Omental fat pad (tissue), 4 donors: ENCODE data around the gene TRAFD1. TPM values are rescaled to one million over a fixed set of nuclear protein-coding genes. Genes with fewer than 3 reads are reported as not detected.

Experiments used
- ATAC-seq: fragments of 150-250 bp; one replicate; pipeline ENCODE4 v1.9.1; 2016; ENCODE audit warnings: mild to moderate bottlenecking, moderate library complexity; ENCODE audit not compliant: low FRiP score
- DNase-seq: peaks from one replicate; pipeline ENCODE4 v3.0.0-alpha.2; 2019; ENCODE audit warnings: low spot score
- CTCF ChIP-seq, 3 donors: fragments of 450-650 bp; IDR thresholded peaks; one replicate each; pipeline ENCODE4 v1.5.1; 2016 to 2017; ENCODE audit warnings: antibody characterized with exemption in 3 of 3, mild to moderate bottlenecking in 3 of 3, moderate library complexity in 2 of 3
- total RNA-seq, 4 donors: library from RNA; depleted of rRNA; stranded (reverse); fragments of >200 nt; gene quantifications; one replicate each; pipeline ENCODE4 v1.1.0, GENCODE V29; 2016

TRAFD1 gene
- total RNA-seq, 4 donors from 2014 or later = 25.1 to 44.3 (median 29.8) TPM

DNA sequence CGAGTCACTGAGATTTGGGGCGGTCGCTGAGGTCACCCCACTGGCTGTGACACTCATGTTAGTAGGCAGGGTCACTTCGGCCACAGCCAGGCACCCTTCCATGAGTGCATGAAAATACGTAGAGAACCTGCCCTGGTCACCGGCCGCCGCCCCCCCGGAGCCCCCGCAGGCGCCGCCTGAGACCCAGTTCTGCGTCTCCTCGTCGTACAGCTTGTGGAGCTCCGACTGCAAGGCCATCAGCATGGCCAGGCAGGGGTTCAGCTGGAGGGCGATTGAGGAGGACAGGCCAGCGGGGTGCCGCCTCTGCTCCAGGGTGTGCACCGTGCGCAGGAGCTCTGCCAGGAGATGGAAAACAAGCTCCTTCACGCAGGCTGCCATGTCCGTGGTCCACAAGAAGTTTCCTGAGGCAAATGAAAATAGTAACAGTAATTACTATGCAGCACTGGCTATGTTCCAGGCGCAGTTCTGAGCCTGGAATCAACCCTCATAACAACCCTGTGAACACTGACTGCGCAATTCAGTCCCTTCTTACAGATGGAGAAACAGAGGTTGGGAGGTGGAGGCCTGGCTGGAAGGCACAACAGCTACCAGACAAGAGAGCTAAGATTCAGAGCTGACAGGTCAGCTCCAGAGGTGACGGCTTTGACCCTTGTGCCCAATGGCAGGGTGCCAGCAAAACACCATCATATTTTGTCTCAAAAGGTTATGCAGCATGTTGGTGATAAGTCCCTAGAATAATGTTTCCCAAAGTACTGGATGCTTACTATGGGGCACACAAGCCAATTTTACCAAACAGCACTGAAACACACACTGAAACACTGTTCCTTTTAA lies 59.9 kb downstream of the TRAFD1 start:
- DNase-seq (no peak), ATAC-seq (no peak)
- no peak for TF ChIP-seq CTCF (IDR thresholded peaks at IDR 0.05)

DNA sequence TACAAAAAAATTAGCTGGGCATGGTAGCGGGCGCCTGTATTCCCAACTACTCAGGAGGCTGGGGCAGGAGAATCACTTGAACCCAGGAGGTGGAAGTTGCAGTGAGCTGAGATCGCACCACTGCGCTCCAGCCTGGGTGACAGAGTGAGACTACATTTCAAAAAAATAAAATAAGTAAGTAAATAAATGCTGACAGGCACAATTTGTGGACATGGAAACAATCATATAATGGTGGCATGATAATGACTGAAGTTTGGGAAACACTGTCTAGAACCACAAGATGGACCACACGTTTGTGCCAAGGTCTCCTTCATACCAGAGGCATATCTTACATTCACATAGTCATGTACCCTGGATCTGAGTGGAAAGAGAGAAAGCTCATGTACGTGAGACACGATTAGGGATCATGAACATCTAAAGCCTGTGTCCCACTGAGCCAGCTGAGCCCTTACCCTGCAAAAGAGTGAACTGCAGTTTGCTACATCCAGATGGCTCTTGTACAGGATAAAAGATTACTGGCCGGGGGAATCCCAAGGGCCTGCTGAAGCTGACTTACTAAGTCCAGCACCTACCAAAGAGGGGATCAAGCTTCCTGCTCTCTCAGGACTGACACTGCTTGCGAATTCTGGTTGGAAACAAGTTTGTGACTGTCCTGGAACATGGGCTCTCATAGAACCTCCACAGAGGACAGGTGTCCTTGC lies 62.9 kb downstream of the TRAFD1 start:
- no peak for DNase-seq
- no peak for TF ChIP-seq CTCF (IDR thresholded peaks at IDR 0.05)
- no peak for ATAC-seq

DNA sequence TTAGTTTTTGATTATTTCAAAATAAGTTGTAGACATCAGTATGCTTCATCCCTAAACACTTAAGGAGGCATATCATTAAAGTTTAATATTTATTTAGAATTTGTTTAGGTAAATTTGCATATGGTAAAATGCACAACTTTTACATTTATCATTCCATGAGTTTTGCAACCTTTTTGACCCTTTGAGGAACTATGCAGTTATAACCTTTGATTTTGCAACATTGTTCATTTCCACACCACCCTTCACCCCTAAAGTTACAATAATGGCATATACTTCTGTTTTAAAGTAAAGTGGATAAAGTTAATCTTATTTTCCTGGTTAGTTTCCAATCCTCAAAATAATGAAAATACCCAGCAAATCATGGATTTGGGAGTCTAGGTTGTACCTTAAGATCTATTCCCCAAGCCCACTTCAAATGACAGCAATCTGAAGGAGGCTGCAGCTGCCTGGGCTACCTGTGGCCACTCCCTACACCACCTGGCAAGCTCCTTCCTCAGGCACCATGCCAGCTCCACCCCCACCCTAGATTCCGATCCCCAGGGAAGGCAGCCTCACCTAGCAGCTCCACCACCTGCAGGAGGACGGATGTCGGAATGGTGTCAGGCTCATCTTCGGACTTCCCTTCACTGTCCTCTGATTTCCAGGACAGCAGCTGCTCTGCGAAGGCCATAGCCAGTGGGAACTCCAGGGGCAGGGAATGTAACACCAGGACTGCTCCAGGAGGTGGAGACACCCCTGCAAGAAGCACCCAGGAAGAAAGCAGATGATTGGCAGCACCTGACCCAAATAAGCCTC lies 65.1 kb downstream of the TRAFD1 start:
- no peak for TF ChIP-seq CTCF (IDR thresholded peaks at IDR 0.05)
- DNase-seq = no peak
- ATAC-seq = no peak

- DNase-seq (no peak), ATAC-seq (no peak)
- TF ChIP-seq CTCF (IDR thresholded peaks at IDR 0.05) = no peak
Observed at GRCh38 chr12:112191201-112191600, 65.8 kb downstream of the TRAFD1 start.

DNA sequence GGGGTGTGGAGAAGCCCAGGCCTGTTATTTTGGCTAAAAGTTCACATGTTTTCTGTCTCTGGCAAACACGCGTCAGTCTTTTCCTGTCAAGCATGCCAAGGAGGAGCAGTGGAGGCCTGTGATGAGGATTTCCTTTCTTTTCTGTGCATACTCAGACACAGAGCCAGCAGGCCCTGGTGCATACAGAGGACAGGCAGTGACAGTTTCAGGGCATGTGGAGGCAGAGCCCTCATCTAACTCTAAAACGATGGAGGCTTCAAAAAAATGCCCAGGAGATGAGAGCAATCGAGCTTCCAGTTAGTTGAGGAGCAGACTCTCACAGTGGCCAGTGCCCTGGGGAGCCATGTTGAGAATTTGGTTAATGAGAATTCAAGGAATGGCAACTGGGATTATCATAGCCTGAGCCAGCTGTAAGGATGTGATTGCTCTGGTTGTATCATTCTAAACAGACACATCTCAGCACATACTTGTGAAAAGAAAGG lies 66.5 kb downstream of the TRAFD1 start:
- DNase-seq = no peak
- ATAC-seq = no peak

DNA sequence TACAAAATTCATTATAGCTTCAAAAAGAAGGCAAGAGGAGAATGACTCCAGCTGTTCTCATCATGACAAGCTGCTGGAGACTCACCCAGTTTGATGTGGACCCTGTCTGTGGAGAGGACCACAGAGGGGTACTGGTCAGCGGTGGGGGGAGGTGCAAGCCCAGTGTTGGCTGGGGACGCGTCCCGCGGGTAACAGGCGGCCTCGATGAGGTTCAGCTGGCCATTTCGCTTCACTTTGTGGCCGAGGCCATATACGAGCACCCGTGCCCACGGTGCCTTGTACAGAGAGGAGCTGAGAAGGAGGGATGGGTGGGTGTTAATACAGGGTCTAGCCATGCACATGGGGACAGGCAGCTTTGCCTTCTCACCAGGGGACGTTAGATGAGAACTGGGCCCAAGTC lies 67.1 kb downstream of the TRAFD1 start:
- DNase-seq (no peak), ATAC-seq (no peak)
- no peak for TF ChIP-seq CTCF (IDR thresholded peaks at IDR 0.05)

More for the DNA sequence above, 66.5 kb downstream of the TRAFD1 start:
- TF ChIP-seq CTCF (IDR thresholded peaks at IDR 0.05) = no peak
